GM19372 (cell line): ENCODE data around the gene ICAM3.

ENCODE experiments used
- ATAC-seq: cut with Tn5 transposase; IDR thresholded peaks from one replicate; pipeline ENCODE4 v1.9.1; 2021; ENCODE audit warnings: mild to moderate bottlenecking, low read depth, moderate library complexity; ENCODE audit not compliant: unreplicated experiment

ICAM3 gene

GRCh38 chr19:10293637-10294367 is 45.6 kb downstream of the ICAM3 start:
- ATAC-seq: no peak

GRCh38 chr19:10292789-10293636 is 46.4 kb downstream of the ICAM3 start:
- ATAC-seq: no peak

GRCh38 chr19:10292206-10292788 is 47.1 kb downstream of the ICAM3 start:
- no peak for ATAC-seq

- no peak for ATAC-seq
Observed at GRCh38 chr19:10291554-10292205, 47.7 kb downstream of the ICAM3 start.

- no peak for ATAC-seq
Observed at GRCh38 chr19:10290876-10291553, 48.4 kb downstream of the ICAM3 start.

GRCh38 chr19:10290357-10290875 is 49.0 kb downstream of the ICAM3 start:
- no peak for ATAC-seq

- no peak for ATAC-seq
Observed at GRCh38 chr19:10289836-10290356, 49.5 kb downstream of the ICAM3 start, which contains the start of gene ICAM5. TSS of gene ICAM5 (plus strand) at chr19:10289952. CDS start at chr19:10290044, 92 bp downstream.

GRCh38 chr19:10289167-10289835 is 50.1 kb downstream of the ICAM3 start:
- no peak for ATAC-seq

GRCh38 chr19:10288662-10289166 is 50.7 kb downstream of the ICAM3 start:
- ATAC-seq: no peak

- ATAC-seq: no peak
Observed at GRCh38 chr19:10286803-10287737, 52.4 kb downstream of the ICAM3 start, which contains the start of gene ICAM4. TSS of gene ICAM4 (plus strand) at chr19:10286955. CDS start at chr19:10287013, 58 bp downstream.

- ATAC-seq: no peak
Observed at GRCh38 chr19:10285393-10285792, 54.0 kb downstream of the ICAM3 start.

GRCh38 chr19:10284960-10285278 is 54.5 kb downstream of the ICAM3 start:
- ATAC-seq: no peak

GRCh38 chr19:10284065-10284959 is 55.1 kb downstream of the ICAM3 start:
- no peak for ATAC-seq
